ENCODE results near the gene RAD21L1.

DNA sequence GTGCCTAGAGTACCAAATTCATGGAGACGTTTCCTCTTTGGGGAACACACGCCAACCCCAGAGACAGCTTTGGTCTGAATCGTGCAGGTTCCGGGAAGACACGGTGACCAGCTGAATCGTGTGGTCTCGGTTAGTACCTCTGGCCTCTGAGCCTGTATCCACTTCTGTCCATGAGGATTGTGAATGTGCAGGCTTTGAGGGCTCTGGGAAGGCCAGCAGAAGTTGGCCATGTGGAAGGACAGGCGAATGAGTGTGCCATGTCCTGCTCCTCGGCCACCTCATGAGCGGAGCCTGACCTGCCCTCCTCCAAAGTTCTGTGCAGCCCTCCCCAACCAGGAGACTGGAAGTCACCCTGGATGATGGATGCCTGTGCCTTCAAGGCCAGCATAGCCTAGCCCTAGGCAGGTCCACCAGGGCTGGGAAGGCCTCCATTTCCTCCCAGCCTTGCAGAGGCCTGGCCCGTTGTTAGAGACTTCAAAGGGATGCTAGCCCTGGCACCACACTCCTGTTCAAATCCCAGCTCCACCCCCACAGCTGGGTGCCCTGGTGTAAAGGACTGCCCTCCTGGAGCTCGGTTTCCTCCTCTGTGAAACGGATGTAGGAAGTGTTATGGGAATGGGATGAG, 39.4 kb upstream of the RAD21L1 start:
- TF ChIP-seq POLR2A (IDR thresholded peaks at IDR 0.05) = no peak
- TF ChIP-seq, protein P1, sequence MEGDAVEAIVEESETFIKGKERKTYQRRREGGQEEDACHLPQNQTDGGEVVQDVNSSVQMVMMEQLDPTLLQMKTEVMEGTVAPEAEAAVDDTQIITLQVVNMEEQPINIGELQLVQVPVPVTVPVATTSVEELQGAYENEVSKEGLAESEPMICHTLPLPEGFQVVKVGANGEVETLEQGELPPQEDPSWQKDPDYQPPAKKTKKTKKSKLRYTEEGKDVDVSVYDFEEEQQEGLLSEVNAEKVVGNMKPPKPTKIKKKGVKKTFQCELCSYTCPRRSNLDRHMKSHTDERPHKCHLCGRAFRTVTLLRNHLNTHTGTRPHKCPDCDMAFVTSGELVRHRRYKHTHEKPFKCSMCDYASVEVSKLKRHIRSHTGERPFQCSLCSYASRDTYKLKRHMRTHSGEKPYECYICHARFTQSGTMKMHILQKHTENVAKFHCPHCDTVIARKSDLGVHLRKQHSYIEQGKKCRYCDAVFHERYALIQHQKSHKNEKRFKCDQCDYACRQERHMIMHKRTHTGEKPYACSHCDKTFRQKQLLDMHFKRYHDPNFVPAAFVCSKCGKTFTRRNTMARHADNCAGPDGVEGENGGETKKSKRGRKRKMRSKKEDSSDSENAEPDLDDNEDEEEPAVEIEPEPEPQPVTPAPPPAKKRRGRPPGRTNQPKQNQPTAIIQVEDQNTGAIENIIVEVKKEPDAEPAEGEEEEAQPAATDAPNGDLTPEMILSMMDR (IDR thresholded peaks at IDR 0.05) = no peak
